ENCODE measurements around the gene ANOS1. TPM values are rescaled to one million over a fixed set of nuclear protein-coding genes. Genes with fewer than 3 reads are reported as not detected.

The ANOS1 gene
- total RNA-seq, 1 experiment from 2014 or later, result 0.22 TPM

DNA sequence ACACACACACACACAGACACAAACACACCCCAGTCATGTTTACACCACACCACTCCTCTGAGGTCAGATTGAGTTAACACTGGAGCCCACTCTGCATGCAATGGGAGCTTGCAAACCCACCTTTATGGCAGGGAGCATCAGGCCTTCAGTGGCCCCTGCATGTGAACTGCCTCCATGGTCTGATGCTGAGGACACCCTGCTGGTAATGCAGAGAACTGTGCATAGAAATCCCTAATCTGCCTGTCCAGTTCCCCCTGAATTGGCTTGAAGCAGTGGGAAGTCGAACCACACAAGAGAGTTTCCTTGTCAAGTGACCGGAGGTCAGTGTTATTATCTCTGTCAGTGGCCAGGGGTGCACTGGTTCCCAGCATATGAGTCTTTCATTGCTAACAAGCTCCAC lies 59.8 kb downstream of the ANOS1 start:
- H3K4me1 ChIP-seq (replicated peaks; ENCODE audit: insufficient read depth), result peaks cover 8% of the 10 kb centered on the region
- H3K4me3 ChIP-seq, result no peak overlapping the region
- TF ChIP-seq, protein P1, sequence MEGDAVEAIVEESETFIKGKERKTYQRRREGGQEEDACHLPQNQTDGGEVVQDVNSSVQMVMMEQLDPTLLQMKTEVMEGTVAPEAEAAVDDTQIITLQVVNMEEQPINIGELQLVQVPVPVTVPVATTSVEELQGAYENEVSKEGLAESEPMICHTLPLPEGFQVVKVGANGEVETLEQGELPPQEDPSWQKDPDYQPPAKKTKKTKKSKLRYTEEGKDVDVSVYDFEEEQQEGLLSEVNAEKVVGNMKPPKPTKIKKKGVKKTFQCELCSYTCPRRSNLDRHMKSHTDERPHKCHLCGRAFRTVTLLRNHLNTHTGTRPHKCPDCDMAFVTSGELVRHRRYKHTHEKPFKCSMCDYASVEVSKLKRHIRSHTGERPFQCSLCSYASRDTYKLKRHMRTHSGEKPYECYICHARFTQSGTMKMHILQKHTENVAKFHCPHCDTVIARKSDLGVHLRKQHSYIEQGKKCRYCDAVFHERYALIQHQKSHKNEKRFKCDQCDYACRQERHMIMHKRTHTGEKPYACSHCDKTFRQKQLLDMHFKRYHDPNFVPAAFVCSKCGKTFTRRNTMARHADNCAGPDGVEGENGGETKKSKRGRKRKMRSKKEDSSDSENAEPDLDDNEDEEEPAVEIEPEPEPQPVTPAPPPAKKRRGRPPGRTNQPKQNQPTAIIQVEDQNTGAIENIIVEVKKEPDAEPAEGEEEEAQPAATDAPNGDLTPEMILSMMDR (conservative IDR thresholded peaks at IDR 0.05), result no peak
- TF ChIP-seq EZH2 (IDR thresholded peaks at IDR 0.05; ENCODE audit: low read depth), result no peak
- ChIA-PET POLR2A (ENCODE audit: unreplicated experiment) (no interaction called here), CTCF (no interaction called here)
- no peaks in the 10 kb centered on the region for H3K27me3 ChIP-seq (ENCODE audit: insufficient read depth, low read depth)
- no peak overlapping the region for H3K4me2 ChIP-seq
- H3K27ac ChIP-seq, result no peak overlapping the region
- H3K36me3 ChIP-seq (ENCODE audit: low read depth), result no peaks in the 10 kb centered on the region
- no peak overlapping the region for H2AFZ ChIP-seq
- no peaks in the 10 kb centered on the region for H3K79me2 ChIP-seq (ENCODE audit: low read depth)
- DNase-seq, result no peak
- no TSS peak for BruUV-seq (replicated peaks)
- intact Hi-C loops (cut with micrococcal nuclease; ENCODE audit: unreplicated experiment), result no loop called here
- no peaks in the 10 kb centered on the region for H3F3A ChIP-seq (ENCODE audit: insufficient read depth, low read depth)
- no peaks in the 10 kb centered on the region for H3K9me3 ChIP-seq (ENCODE audit: insufficient read depth, low read depth)
- H3K9me2 ChIP-seq (ENCODE audit: insufficient read depth), result no peaks in the 10 kb centered on the region
- H4K20me1 ChIP-seq (ENCODE audit: insufficient read depth), result no peaks in the 10 kb centered on the region

DNA sequence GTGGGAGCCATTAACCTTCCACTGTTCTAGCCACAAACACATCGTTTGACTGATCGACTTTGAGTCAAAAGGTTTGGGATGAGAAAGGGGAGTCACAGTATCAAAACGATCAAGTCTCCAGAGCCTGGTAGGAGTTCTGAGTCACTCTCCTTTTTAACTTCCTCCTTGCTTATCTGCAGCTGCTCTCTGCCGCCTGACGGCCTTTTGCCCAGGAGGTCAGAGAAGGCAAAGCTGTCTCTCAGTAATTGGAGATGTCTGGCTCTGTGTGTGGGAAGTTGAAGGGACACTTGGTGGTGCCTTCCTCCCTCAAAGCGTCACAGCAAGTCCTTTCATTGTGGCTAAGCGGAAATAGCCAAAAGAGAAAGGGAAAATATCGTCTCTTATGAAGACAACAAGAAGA lies 63.1 kb downstream of the ANOS1 start:
- BruUV-seq (replicated peaks), result no TSS peak
- Histone ChIP-seq H3K4me3 (peak overlapping the region; percentile 8; the same call in 1 of the 2 replicates), H3K9me2 (ENCODE audit: insufficient read depth) (no peaks in the 10 kb centered on the region), H3K4me1 (replicated peaks; ENCODE audit: insufficient read depth) (peaks cover 8% of the 10 kb centered on the region), H3K36me3 (ENCODE audit: low read depth) (no peaks in the 10 kb centered on the region), H3F3A (ENCODE audit: insufficient read depth, low read depth) (peaks cover under 1% of the 10 kb centered on the region; the same call in 1 of the 2 replicates), H3K9me3 (ENCODE audit: insufficient read depth, low read depth) (no peaks in the 10 kb centered on the region), H4K20me1 (ENCODE audit: insufficient read depth) (no peaks in the 10 kb centered on the region), H3K27me3 (ENCODE audit: insufficient read depth, low read depth) (no peaks in the 10 kb centered on the region), H3K4me2 (peak overlapping the region; percentile 56), H3K79me2 (ENCODE audit: low read depth) (no peaks in the 10 kb centered on the region), H3K27ac (peak overlapping the region; percentile 45), H2AFZ (peak overlapping the region; percentile 67; the same call in 1 of the 2 replicates)
- TF ChIP-seq EZH2 (IDR thresholded peaks at IDR 0.05; ENCODE audit: low read depth), result no peak
- TF ChIP-seq, protein P1 (conservative IDR thresholded peaks at IDR 0.05), result no peak
- peak; percentile 50 to 82 for DNase-seq
- ChIA-PET CTCF (no interaction called here), POLR2A (ENCODE audit: unreplicated experiment) (no interaction called here)
- intact Hi-C loops (cut with micrococcal nuclease; ENCODE audit: unreplicated experiment), result loop anchor here (1.0 to 10.0 kb wide), 3 partner anchors 56 to 396 kb away; no protein-coding TSS in a partner anchor

DNA sequence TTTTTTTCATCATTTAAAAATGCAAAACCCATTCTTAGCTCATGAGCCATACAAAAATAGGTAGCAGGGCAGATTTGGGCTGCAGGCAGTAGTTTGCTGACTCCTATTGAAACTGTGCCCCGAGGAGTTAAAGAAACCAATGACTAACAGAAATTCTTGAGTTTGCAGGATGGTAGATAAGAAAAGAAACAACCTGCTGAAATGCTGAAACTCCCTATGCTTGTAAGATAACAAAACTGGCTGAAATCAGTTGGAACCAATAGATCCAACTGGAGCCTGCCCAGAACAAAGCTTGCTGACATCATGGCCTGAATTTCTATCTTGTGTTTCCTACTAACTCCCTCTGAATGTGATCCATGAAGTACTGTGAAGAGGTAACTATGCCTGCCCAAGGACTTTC lies 68.6 kb downstream of the ANOS1 start:
- Histone ChIP-seq H3K27ac (peak overlapping the region; percentile 45), H3K4me3 (no peak overlapping the region), H3K27me3 (ENCODE audit: insufficient read depth, low read depth) (no peaks in the 10 kb centered on the region), H2AFZ (no peak overlapping the region), H3K9me3 (ENCODE audit: insufficient read depth, low read depth) (no peaks in the 10 kb centered on the region), H3K79me2 (ENCODE audit: low read depth) (no peaks in the 10 kb centered on the region), H3K4me1 (replicated peaks; ENCODE audit: insufficient read depth) (peaks cover 5% of the 10 kb centered on the region), H3K36me3 (ENCODE audit: low read depth) (no peaks in the 10 kb centered on the region), H3K4me2 (peak overlapping the region; percentile 13; the same call in 1 of the 2 replicates), H4K20me1 (ENCODE audit: insufficient read depth) (no peaks in the 10 kb centered on the region), H3K9me2 (ENCODE audit: insufficient read depth) (no peaks in the 10 kb centered on the region), H3F3A (ENCODE audit: insufficient read depth, low read depth) (peaks cover 4% of the 10 kb centered on the region; the same call in 1 of the 2 replicates)
- CTCF ChIA-PET, result no interaction called here
- POLR2A ChIA-PET (ENCODE audit: unreplicated experiment), result no interaction called here
- no peak for TF ChIP-seq EZH2 (IDR thresholded peaks at IDR 0.05; ENCODE audit: low read depth)
- TF ChIP-seq, protein P1 (conservative IDR thresholded peaks at IDR 0.05), result no peak
- intact Hi-C loops (cut with micrococcal nuclease; ENCODE audit: unreplicated experiment), result loop anchor here (10.0 kb wide), 2 partner anchors 59 to 61 kb away; no protein-coding TSS in a partner anchor
- DNase-seq, result peak; percentile 5 to 79
- BruUV-seq (replicated peaks), result no TSS peak

Data from PC-9 (cell line).